ENCODE measurements around the gene TLR4.

DNA sequence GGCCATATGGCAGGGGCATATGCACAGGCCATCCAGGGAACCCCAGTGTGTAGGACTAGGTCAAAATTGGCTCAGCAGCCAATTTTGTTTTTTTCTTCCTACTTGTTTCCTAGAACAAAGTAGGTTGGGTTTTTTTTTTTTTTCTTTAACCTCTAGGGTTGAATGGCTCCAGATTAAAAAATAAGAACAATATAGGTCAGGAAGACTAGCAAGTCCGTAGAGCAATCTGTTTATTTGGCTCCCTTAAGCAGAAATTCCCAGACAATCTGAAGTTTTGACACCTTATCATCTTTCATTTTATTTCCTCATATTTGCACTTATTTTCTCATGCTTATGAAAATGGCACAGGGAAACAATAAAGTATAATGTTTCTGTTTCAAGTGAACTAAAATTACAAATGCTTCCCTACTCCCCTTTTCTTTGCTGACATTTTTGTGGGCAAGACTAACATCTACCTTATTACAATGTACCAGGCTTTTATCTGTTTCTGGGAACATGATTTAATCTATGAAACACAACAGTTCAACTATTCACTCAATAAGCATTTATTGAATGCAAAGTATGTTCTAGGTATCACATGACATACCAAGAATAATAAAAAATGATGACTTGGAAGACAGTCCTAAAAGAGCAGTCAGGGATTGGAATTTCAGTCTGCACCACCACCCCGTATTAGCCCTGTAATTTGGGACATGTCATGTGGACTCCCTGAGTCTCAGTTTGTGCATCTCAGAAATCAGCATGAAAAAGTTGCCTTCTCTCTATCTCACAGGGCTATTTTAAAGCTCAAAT is 30.5 kb downstream of the TLR4 start:
- TF ChIP-seq, protein P1, sequence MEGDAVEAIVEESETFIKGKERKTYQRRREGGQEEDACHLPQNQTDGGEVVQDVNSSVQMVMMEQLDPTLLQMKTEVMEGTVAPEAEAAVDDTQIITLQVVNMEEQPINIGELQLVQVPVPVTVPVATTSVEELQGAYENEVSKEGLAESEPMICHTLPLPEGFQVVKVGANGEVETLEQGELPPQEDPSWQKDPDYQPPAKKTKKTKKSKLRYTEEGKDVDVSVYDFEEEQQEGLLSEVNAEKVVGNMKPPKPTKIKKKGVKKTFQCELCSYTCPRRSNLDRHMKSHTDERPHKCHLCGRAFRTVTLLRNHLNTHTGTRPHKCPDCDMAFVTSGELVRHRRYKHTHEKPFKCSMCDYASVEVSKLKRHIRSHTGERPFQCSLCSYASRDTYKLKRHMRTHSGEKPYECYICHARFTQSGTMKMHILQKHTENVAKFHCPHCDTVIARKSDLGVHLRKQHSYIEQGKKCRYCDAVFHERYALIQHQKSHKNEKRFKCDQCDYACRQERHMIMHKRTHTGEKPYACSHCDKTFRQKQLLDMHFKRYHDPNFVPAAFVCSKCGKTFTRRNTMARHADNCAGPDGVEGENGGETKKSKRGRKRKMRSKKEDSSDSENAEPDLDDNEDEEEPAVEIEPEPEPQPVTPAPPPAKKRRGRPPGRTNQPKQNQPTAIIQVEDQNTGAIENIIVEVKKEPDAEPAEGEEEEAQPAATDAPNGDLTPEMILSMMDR (IDR thresholded peaks at IDR 0.05) = no peak
- no peak for TF ChIP-seq POLR2A (IDR thresholded peaks at IDR 0.05)
